Measurements from ENCODE around the gene IL17C. TPM values are rescaled to one million over a fixed set of nuclear protein-coding genes. Genes with fewer than 3 reads are reported as not detected.

IL17C gene
- total RNA-seq, 2 experiments from 2014 or later = 0.86 TPM; not detected in 1

GRCh38 chr16:88640039-88640495, 1.7 kb downstream of the IL17C start:
- intact Hi-C loops (cut with micrococcal nuclease; ENCODE audit: unreplicated experiment) = no loop called here

GRCh38 chr16:88640498-88641247, 2.3 kb downstream of the IL17C start:
- Histone ChIP-seq H3K79me2 (ENCODE audit: insufficient read depth, low read depth, low read length) (no peaks in the 10 kb centered on the region), H3K4me2 (ENCODE audit: low read length) (no peak overlapping the region), H3K9me3 (ENCODE audit: low read length) (no peaks in the 10 kb centered on the region), H3K9me2 (ENCODE audit: insufficient read depth, low read length) (no peaks in the 10 kb centered on the region), H3K4me1 (ENCODE audit: insufficient read depth, low read length, poor library complexity, severe bottlenecking) (peaks cover 22% of the 10 kb centered on the region), H4K20me1 (ENCODE audit: insufficient read depth, low read length) (no peaks in the 10 kb centered on the region), H3K27ac (ENCODE audit: low read depth, low read length, poor library complexity, severe bottlenecking) (no peak overlapping the region), H3K36me3 (ENCODE audit: insufficient read depth, low read length) (peaks cover 34% of the 10 kb centered on the region), H3K4me3 (ENCODE audit: low read depth, low read length, poor library complexity, severe bottlenecking) (no peak overlapping the region), H2AFZ (ENCODE audit: low read length) (no peak overlapping the region)
- BruUV-seq (replicated peaks) = no TSS peak
- CTCF ChIA-PET (ENCODE audit: unreplicated experiment) = no interaction called here
- intact Hi-C loops (cut with micrococcal nuclease; ENCODE audit: unreplicated experiment) = no loop called here
- TF ChIP-seq CTCF (conservative IDR thresholded peaks at IDR 0.05; ENCODE audit: low read length) (no peak), EZH2phosphoT487 (IDR thresholded peaks at IDR 0.05; ENCODE audit: borderline replicate concordance, low read depth, low read length) (no peak)
- POLR2A ChIA-PET = no interaction called here
- DNase-seq (ENCODE audit: low spot score) = peak; percentile 42

More at GRCh38 chr16:88640039-88640495, 1.7 kb downstream of the IL17C start:
- Histone ChIP-seq H3K4me2 (ENCODE audit: low read length) (no peak overlapping the region), H3K9me2 (ENCODE audit: insufficient read depth, low read length) (no peaks in the 10 kb centered on the region), H3K4me3 (ENCODE audit: low read depth, low read length, poor library complexity, severe bottlenecking) (no peak overlapping the region), H3K27ac (ENCODE audit: low read depth, low read length, poor library complexity, severe bottlenecking) (no peak overlapping the region), H3K79me2 (ENCODE audit: insufficient read depth, low read depth, low read length) (no peaks in the 10 kb centered on the region), H3K4me1 (ENCODE audit: insufficient read depth, low read length, poor library complexity, severe bottlenecking) (peaks cover 23% of the 10 kb centered on the region), H3K9me3 (ENCODE audit: low read length) (no peaks in the 10 kb centered on the region), H4K20me1 (ENCODE audit: insufficient read depth, low read length) (no peaks in the 10 kb centered on the region), H3K36me3 (ENCODE audit: insufficient read depth, low read length) (peaks cover 28% of the 10 kb centered on the region), H2AFZ (ENCODE audit: low read length) (no peak overlapping the region)
- DNase-seq (ENCODE audit: low spot score) = no peak
- ChIA-PET CTCF (ENCODE audit: unreplicated experiment) (no interaction called here), POLR2A (interaction anchor here (1.4 kb wide), 1 partner anchor 61 kb away, joined by 4 read pairs; no protein-coding TSS in a partner anchor)
- BruUV-seq (replicated peaks) = no TSS peak
- TF ChIP-seq EZH2phosphoT487 (IDR thresholded peaks at IDR 0.05; ENCODE audit: borderline replicate concordance, low read depth, low read length) = no peak
- no peak for TF ChIP-seq CTCF (conservative IDR thresholded peaks at IDR 0.05; ENCODE audit: low read length)
